Small intestine (tissue), 7 donors: ENCODE results near the gene CCN6. TPM values are rescaled to one million over a fixed set of nuclear protein-coding genes. Genes with fewer than 3 reads are reported as not detected.

Source experiments
- DNase-seq, 2 donors: peaks; one replicate each; pipeline versions ENCODE4 v3.0.0 to v3.0.0-alpha.2; 2013
- FAIRE-seq: peaks from 2 replicates; lab custom pipeline; 2012; peaks lifted over from hg19 to GRCh38; lab: Jason Lieb, UNC
- H3K27ac ChIP-seq, 3 donors: one replicate each; pipeline ENCODE4 v1.5.1; 2013; ENCODE audit warnings: low read length in 2 of 3, mild to moderate bottlenecking in 2 of 3, control low read depth in 1 of 3, inconsistent platforms in 1 of 3, low read depth in 1 of 3, moderate library complexity in 1 of 3
- H3K27me3 ChIP-seq, 3 donors: one replicate each; pipeline ENCODE4 v1.6.1; 2013; ENCODE audit warnings: low read length in 3 of 3, inconsistent platforms in 1 of 3; ENCODE audit not compliant: control insufficient read depth in 3 of 3, insufficient read depth in 3 of 3
- H3K36me3 ChIP-seq, 3 donors: one replicate each; pipeline ENCODE4 v1.6.1; 2013; ENCODE audit warnings: low read length in 3 of 3, inconsistent platforms in 1 of 3, low read depth in 1 of 3, mild to moderate bottlenecking in 1 of 3, moderate library complexity in 1 of 3; ENCODE audit not compliant: control insufficient read depth in 3 of 3, insufficient read depth in 2 of 3
- H3K4me1 ChIP-seq, 3 donors: one replicate each; pipeline ENCODE4 v1.6.1; 2013; ENCODE audit warnings: low read length in 2 of 3, inconsistent platforms in 1 of 3, low read depth in 1 of 3, mild to moderate bottlenecking in 1 of 3, moderate library complexity in 1 of 3; ENCODE audit not compliant: control insufficient read depth in 3 of 3, insufficient read depth in 2 of 3
- H3K4me3 ChIP-seq, 3 donors: one replicate each; pipeline ENCODE4 v1.5.1; 2013; ENCODE audit warnings: low read length in 3 of 3, control low read depth in 1 of 3, inconsistent platforms in 1 of 3, low read depth in 1 of 3, mild to moderate bottlenecking in 1 of 3, moderate library complexity in 1 of 3
- H3K9me3 ChIP-seq, 2 donors: one replicate each; pipeline ENCODE4 v1.6.1; 2013; ENCODE audit warnings: low read depth in 1 of 2, low read length in 1 of 2; ENCODE audit not compliant: control insufficient read depth in 2 of 2, insufficient read depth in 1 of 2
- WGBS, 3 donors: extraction: QIAGEN DNeasy Blood & Tissue Kit; methylation state at CpG; one replicate each; pipeline ENCODE4 v1.1.7; 2013; 5-methylcytosine and 5-hydroxymethylcytosine counted together
- polyA plus RNA-seq, 4 donors: library from polyadenylated mRNA; stranded (reverse) in 3 of 4; unstranded in 1 of 4; fragments of 200-250 nt in 3 of 4; fragments of 120-200 nt in 1 of 4; gene quantifications; one replicate each; pipeline versions ENCODE4 v1.2.1 to v1.2.3, GENCODE V29; 2013
- donor health status: healthy with polysubstance abuse.
- donor health status: control.
- donor health status: control.
- donor health status: Bipolar disorder and iron deficiency.
- donor health status: healthy.

CCN6 gene
- polyA plus RNA-seq, 4 donors, result 0.28 TPM; not detected in 3

GRCh38 chr6:112022749-112023148 is 31.2 kb upstream of the CCN6 start:
- Histone ChIP-seq H3K36me3 (no peaks in the 10 kb centered on the region), H3K4me1 (peaks cover 0 to 8% (median 2%) of the 10 kb centered on the region in 3 donors), H3K27me3 (no peaks in the 10 kb centered on the region), H3K9me3 (peaks cover 0 to 9% of the 10 kb centered on the region in 2 donors), H3K27ac (no peak overlapping the region), H3K4me3 (no peak overlapping the region)
- no peak for DNase-seq
- FAIRE-seq, result no peak

GRCh38 chr6:112024464-112024863 is 29.4 kb upstream of the CCN6 start:
- H3K4me1 ChIP-seq, result peaks cover 0 to 2% (median 0%) of the 10 kb centered on the region in 3 donors
- no peak for DNase-seq
- peaks cover 0 to 9% of the 10 kb centered on the region in 2 donors for H3K9me3 ChIP-seq
- no peak for FAIRE-seq
- H3K27ac ChIP-seq, result no peak overlapping the region
- H3K36me3 ChIP-seq, result no peaks in the 10 kb centered on the region
- 90 to 97% (median 96%) methylated on average over 4 of the region's 4 CpGs for WGBS, 3 donors
- no peak overlapping the region for H3K4me3 ChIP-seq
- H3K27me3 ChIP-seq, result no peaks in the 10 kb centered on the region

GRCh38 chr6:112026933-112027332 is 27.0 kb upstream of the CCN6 start:
- Histone ChIP-seq H3K27me3 (no peaks in the 10 kb centered on the region), H3K9me3 (peaks cover 0 to 9% of the 10 kb centered on the region in 2 donors), H3K4me1 (no peaks in the 10 kb centered on the region), H3K36me3 (no peaks in the 10 kb centered on the region), H3K4me3 (no peak overlapping the region), H3K27ac (peak overlapping the region in 1 of 3 donors; percentile 53)
- WGBS, 3 donors, result 63 to 82% (median 74%) methylated on average over 4 of the region's 4 CpGs
- DNase-seq (no peak), FAIRE-seq (no peak)

- DNase-seq (peak in 1 of 2 donors; percentile 61), FAIRE-seq (no peak)
Observed at GRCh38 chr6:112027942-112028674, 25.8 kb upstream of the CCN6 start.

GRCh38 chr6:112029045-112029822 is 24.7 kb upstream of the CCN6 start:
- Histone ChIP-seq H3K4me1 (no peaks in the 10 kb centered on the region), H3K27me3 (no peaks in the 10 kb centered on the region), H3K36me3 (no peaks in the 10 kb centered on the region), H3K27ac (no peak overlapping the region), H3K4me3 (no peak overlapping the region), H3K9me3 (peaks cover 0 to 3% of the 10 kb centered on the region in 2 donors)
- FAIRE-seq (no peak), DNase-seq (peak; percentile 57 to 61)
- WGBS, 3 donors, result 76 to 78% (median 76%) methylated on average over 15 of the region's 15 CpGs

More at GRCh38 chr6:112027942-112028674, 25.8 kb upstream of the CCN6 start:
- Histone ChIP-seq H3K36me3 (no peaks in the 10 kb centered on the region), H3K9me3 (peaks cover 0 to 9% of the 10 kb centered on the region in 2 donors), H3K4me1 (no peaks in the 10 kb centered on the region), H3K27me3 (no peaks in the 10 kb centered on the region), H3K27ac (peak overlapping the region in 1 of 3 donors; percentile 76), H3K4me3 (no peak overlapping the region)
- WGBS, 3 donors, result 54 to 62% (median 57%) methylated on average over 3 of the region's 3 CpGs

- no peaks in the 10 kb centered on the region for H3K27me3 ChIP-seq
- H3K36me3 ChIP-seq, result no peaks in the 10 kb centered on the region
- WGBS, 3 donors, result 71 to 86% (median 73%) methylated on average over 7 of the region's 7 CpGs
- no peaks in the 10 kb centered on the region for H3K9me3 ChIP-seq
- no peak overlapping the region for H3K4me3 ChIP-seq
- DNase-seq, result no peak
- H3K4me1 ChIP-seq, result no peaks in the 10 kb centered on the region
- H3K27ac ChIP-seq, result no peak overlapping the region
- no peak for FAIRE-seq
Observed at GRCh38 chr6:112030206-112030960, 23.5 kb upstream of the CCN6 start.

GRCh38 chr6:112030961-112031660 is 22.8 kb upstream of the CCN6 start:
- H3K4me1 ChIP-seq, result no peaks in the 10 kb centered on the region
- no peak overlapping the region for H3K27ac ChIP-seq
- WGBS, 3 donors, result 11 to 32% (median 25%) methylated on average over 3 of the region's 3 CpGs
- H3K4me3 ChIP-seq, result no peak overlapping the region
- DNase-seq (peak in 1 of 2 donors; percentile 5), FAIRE-seq (no peak)
- H3K36me3 ChIP-seq, result no peaks in the 10 kb centered on the region
- no peaks in the 10 kb centered on the region for H3K27me3 ChIP-seq
- no peaks in the 10 kb centered on the region for H3K9me3 ChIP-seq

- no peaks in the 10 kb centered on the region for H3K4me1 ChIP-seq
- DNase-seq (no peak), FAIRE-seq (no peak)
- no peaks in the 10 kb centered on the region for H3K27me3 ChIP-seq
- H3K9me3 ChIP-seq, result no peaks in the 10 kb centered on the region
- H3K36me3 ChIP-seq, result no peaks in the 10 kb centered on the region
- 90 to 92% (median 90%) methylated on average over 6 of the region's 6 CpGs for WGBS, 3 donors
- no peak overlapping the region for H3K4me3 ChIP-seq
- no peak overlapping the region for H3K27ac ChIP-seq
Observed at GRCh38 chr6:112031960-112032359, 21.9 kb upstream of the CCN6 start.
